Thoracic aorta (tissue), 2 donors: Measurements from ENCODE around the gene CXCL5. TPM values are rescaled to one million over a fixed set of nuclear protein-coding genes. Genes with fewer than 3 reads are reported as not detected.

Experiments
- ATAC-seq: fragments of 150-250 bp; one replicate; pipeline ENCODE4 v1.8.0; 2017; ENCODE audit warnings: low read depth; ENCODE audit not compliant: insufficient number of reproducible peaks, low FRiP score
- DNase-seq: peaks from one replicate; pipeline ENCODE4 v3.0.0-alpha.2; 2020; ENCODE audit warnings: low spot score
- H3K27ac ChIP-seq, 2 donors: fragments of 200-600 bp; sonication (generic); 1 replicate in 1 of 2; 2 replicates in 1 of 2; pipeline ENCODE4 v1.5.1; 2016; ENCODE audit warnings: mild to moderate bottlenecking in 2 of 2, moderate library complexity in 2 of 2
- H3K27me3 ChIP-seq: fragments of 200-600 bp; sonication (generic); replicated peaks from 2 replicates; pipeline ENCODE4 v1.6.0; 2016; ENCODE audit warnings: mild to moderate bottlenecking; ENCODE audit not compliant: insufficient read depth
- H3K36me3 ChIP-seq: fragments of 200-600 bp; sonication (generic); one replicate; pipeline ENCODE4 v1.5.1; 2016
- H3K4me1 ChIP-seq, 2 donors: fragments of 200-600 bp; sonication (generic); 1 replicate in 1 of 2; 2 replicates in 1 of 2; pipeline versions ENCODE4 v1.5.1 to v1.6.0; 2016; ENCODE audit warnings: low read depth in 2 of 2, mild to moderate bottlenecking in 1 of 2; ENCODE audit not compliant: control insufficient read depth in 1 of 2
- H3K4me3 ChIP-seq: fragments of 200-600 bp; sonication (generic); 2 replicates; pipeline ENCODE4 v1.5.1; 2016; ENCODE audit warnings: mild to moderate bottlenecking
- H3K9me3 ChIP-seq: fragments of 200-600 bp; sonication (generic); 2 replicates; pipeline ENCODE4 v1.5.1; 2016
- CTCF ChIP-seq: fragments of 200-600 bp; sonication (generic); IDR thresholded peaks from one replicate; pipeline ENCODE4 v1.5.1; 2019; ENCODE audit warnings: antibody characterized with exemption
- total RNA-seq, 2 donors: library from RNA; depleted of rRNA; stranded (reverse); fragments of >200 nt; gene quantifications; one replicate each; pipeline versions ENCODE4 v1.1.0 to v1.2.3, GENCODE V29; 2016

Gene CXCL5
- total RNA-seq, 2 donors from 2014 or later: 0.49 TPM; not detected in 1

GRCh38 chr4:74009307-74009706, 10.8 kb upstream of the CXCL5 start:
- TF ChIP-seq CTCF: no peak

GRCh38 chr4:74006009-74006476, 7.6 kb upstream of the CXCL5 start:
- Histone ChIP-seq H3K36me3 (no peaks in the 10 kb centered on the region), H3K4me1 (no peaks in the 10 kb centered on the region), H3K9me3 (no peaks in the 10 kb centered on the region), H3K27me3 (no peaks in the 10 kb centered on the region), H3K27ac (no peak overlapping the region), H3K4me3 (no peak overlapping the region)
- TF ChIP-seq CTCF: no peak
- DNase-seq: no peak
- no peak for ATAC-seq

More at GRCh38 chr4:74009307-74009706, 10.8 kb upstream of the CXCL5 start:
- H3K27me3 ChIP-seq: no peaks in the 10 kb centered on the region
- H3K36me3 ChIP-seq: no peaks in the 10 kb centered on the region
- ATAC-seq: no peak
- H3K27ac ChIP-seq: no peak overlapping the region
- no peak overlapping the region for H3K4me3 ChIP-seq
- no peak for DNase-seq
- no peaks in the 10 kb centered on the region for H3K9me3 ChIP-seq
- no peaks in the 10 kb centered on the region for H3K4me1 ChIP-seq

- no peaks in the 10 kb centered on the region for H3K36me3 ChIP-seq
- no peaks in the 10 kb centered on the region for H3K27me3 ChIP-seq
- TF ChIP-seq CTCF: no peak
- no peak overlapping the region for H3K27ac ChIP-seq
- H3K9me3 ChIP-seq: no peaks in the 10 kb centered on the region
- ATAC-seq (no peak), DNase-seq (no peak)
- H3K4me3 ChIP-seq: no peak overlapping the region
- H3K4me1 ChIP-seq: no peaks in the 10 kb centered on the region
Measured at GRCh38 chr4:74005528-74005927, 7.1 kb upstream of the CXCL5 start.

- H3K27ac ChIP-seq: no peak overlapping the region
- no peaks in the 10 kb centered on the region for H3K4me1 ChIP-seq
- H3K27me3 ChIP-seq: no peaks in the 10 kb centered on the region
- no peak for TF ChIP-seq CTCF
- H3K4me3 ChIP-seq: no peak overlapping the region
- DNase-seq: no peak
- ATAC-seq: no peak
- H3K9me3 ChIP-seq: no peaks in the 10 kb centered on the region
- no peaks in the 10 kb centered on the region for H3K36me3 ChIP-seq
Measured at GRCh38 chr4:74004668-74005067, 6.2 kb upstream of the CXCL5 start.

GRCh38 chr4:74000301-74000700, 1.8 kb upstream of the CXCL5 start:
- ATAC-seq (no peak), DNase-seq (no peak)
- Histone ChIP-seq H3K4me1 (peaks cover 7 to 9% of the 10 kb centered on the region in 2 donors), H3K27me3 (no peaks in the 10 kb centered on the region), H3K4me3 (no peak overlapping the region), H3K27ac (no peak overlapping the region), H3K9me3 (no peaks in the 10 kb centered on the region), H3K36me3 (no peaks in the 10 kb centered on the region)
- no peak for TF ChIP-seq CTCF
